Measurements from ENCODE around the gene AMPD2. TPM values are rescaled to one million over a fixed set of nuclear protein-coding genes. Genes with fewer than 3 reads are reported as not detected.
A peak's percentile ranks its signal among the peaks of the same experiment; 100 is the strongest.

AMPD2 gene
- total and polyA plus RNA-seq, 4 experiments from 2014 or later = 43.8 to 96.1 (median 71.6) TPM

GRCh38 chr1:109624201-109625010, 4.8 kb downstream of the AMPD2 start:
- no peak overlapping the region for H3K4me3 ChIP-seq (ENCODE audit: low read length in 2 of 2)
- peaks cover 25 to 55% (median 33%) of the 10 kb centered on the region in 4 donors for H3K4me1 Mint-ChIP-seq
- no peaks in the 10 kb centered on the region for H3K27me3 ChIP-seq (ENCODE audit: insufficient read depth, low read length)
- CTCF ChIA-PET (ENCODE audit: partially characterized antibody) = interaction anchor here (0.7 to 19.1 kb wide), 8 partner anchors 10 to 147 kb away, joined by 3 to 314 read pairs (median 3); partner anchors contain the start of genes GNAI3 and GPR61
- H3K9me3 ChIP-seq (ENCODE audit: control insufficient read depth in 1 of 2, low read length in 2 of 2) = no peaks in the 10 kb centered on the region
- no peaks in the 10 kb centered on the region for H3K27me3 Mint-ChIP-seq
- DNase-seq = peak in 3 of 5 donors; percentile 17 to 20 (median 19)
- POLR2A ChIA-PET (ENCODE audit: partially characterized antibody) = interaction anchor here (0.6 to 8.3 kb wide), 4 partner anchors 16 to 172 kb away, joined by 3 to 114 read pairs (median 6); partner anchors contain the start of gene GNAI3
- peak overlapping the region; percentile 57 to 98 (median 89) for H3K27ac Mint-ChIP-seq
- intact Hi-C loops (cut with micrococcal nuclease) = loop anchor here (5.0 kb wide), 1 partner anchor 142 kb away; the partner anchor contains the start of gene ATXN7L2
- no peaks in the 10 kb centered on the region for H3K9me3 Mint-ChIP-seq
- peak overlapping the region; percentile 96 for H3K27ac ChIP-seq (ENCODE audit: low read depth, low read length)
- H3K36me3 ChIP-seq (ENCODE audit: insufficient read depth, low read length) = peaks cover 40% of the 10 kb centered on the region
- peaks cover 42% of the 10 kb centered on the region for H3K4me1 ChIP-seq (ENCODE audit: insufficient read depth, low read length)
- H3K36me3 Mint-ChIP-seq = peaks cover 21 to 55% of the 10 kb centered on the region in 2 donors
- H3K4me3 Mint-ChIP-seq = peak overlapping the region; percentile 13 to 60 (median 41)

GRCh38 chr1:109625176-109625575, 5.5 kb downstream of the AMPD2 start:
- H3K27ac ChIP-seq (ENCODE audit: low read depth, low read length) = no peak overlapping the region

GRCh38 chr1:109625601-109626560, 6.2 kb downstream of the AMPD2 start:
- CTCF ChIA-PET (ENCODE audit: partially characterized antibody) = interaction anchor here (1.0 to 19.1 kb wide), 5 partner anchors 16 to 136 kb away, joined by 3 to 314 read pairs (median 9); partner anchors contain the start of genes GNAI3 and GPR61
- no peak for DNase-seq

More at GRCh38 chr1:109625176-109625575, 5.5 kb downstream of the AMPD2 start:
- ChIA-PET CTCF (ENCODE audit: partially characterized antibody) (interaction anchor here (1.0 to 19.1 kb wide), 4 partner anchors 17 to 135 kb away, joined by 3 to 314 read pairs (median 74); partner anchors contain the start of genes GNAI3 and GPR61), POLR2A (ENCODE audit: partially characterized antibody) (interaction anchor here (2.5 to 8.3 kb wide), 2 partner anchors 76 to 79 kb away, joined by 9 to 114 read pairs; partner anchors contain the start of gene GNAI3)
- Mint-ChIP-seq H3K9me3 (no peaks in the 10 kb centered on the region), H3K4me1 (peaks cover 24 to 48% (median 32%) of the 10 kb centered on the region in 4 donors), H3K27ac (peak overlapping the region in 6 of 7 donors; percentile 47 to 83 (median 70)), H3K4me3 (no peak overlapping the region), H3K27me3 (no peaks in the 10 kb centered on the region), H3K36me3 (peaks cover 29 to 59% of the 10 kb centered on the region in 2 donors)
- H3K9me3 ChIP-seq (ENCODE audit: control insufficient read depth in 1 of 2, low read length in 2 of 2) = no peaks in the 10 kb centered on the region
- DNase-seq = no peak
- H3K36me3 ChIP-seq (ENCODE audit: insufficient read depth, low read length) = peaks cover 42% of the 10 kb centered on the region
- H3K4me3 ChIP-seq (ENCODE audit: low read length in 2 of 2) = no peak overlapping the region
- no peaks in the 10 kb centered on the region for H3K27me3 ChIP-seq (ENCODE audit: insufficient read depth, low read length)
- intact Hi-C loops (cut with micrococcal nuclease) = no loop called here
- peaks cover 39% of the 10 kb centered on the region for H3K4me1 ChIP-seq (ENCODE audit: insufficient read depth, low read length)

GRCh38 chr1:109626682-109627408, 7.2 kb downstream of the AMPD2 start:
- Histone ChIP-seq H3K27me3 (ENCODE audit: insufficient read depth, low read length) (no peaks in the 10 kb centered on the region), H3K36me3 (ENCODE audit: insufficient read depth, low read length) (peaks cover 54% of the 10 kb centered on the region), H3K4me3 (ENCODE audit: low read length in 2 of 2) (no peak overlapping the region), H3K9me3 (ENCODE audit: control insufficient read depth in 1 of 2, low read length in 2 of 2) (no peaks in the 10 kb centered on the region), H3K4me1 (ENCODE audit: insufficient read depth, low read length) (peaks cover 33% of the 10 kb centered on the region), H3K27ac (ENCODE audit: low read depth, low read length) (no peak overlapping the region)
- peak overlapping the region in 2 of 7 donors; percentile 8 to 64 for H3K27ac Mint-ChIP-seq
- H3K4me3 Mint-ChIP-seq = no peak overlapping the region
- ChIA-PET POLR2A (ENCODE audit: partially characterized antibody) (interaction anchor here (1.5 kb wide), 1 partner anchor 78 kb away, joined by 5 read pairs; the partner anchor contains the start of gene GNAI3), CTCF (ENCODE audit: partially characterized antibody) (interaction anchor here (1.2 to 19.1 kb wide), 3 partner anchors 15 to 85 kb away, joined by 3 to 314 read pairs (median 140); partner anchors contain the start of gene GPR61)
- H3K4me1 Mint-ChIP-seq = peaks cover 21 to 31% (median 27%) of the 10 kb centered on the region in 4 donors
- H3K27me3 Mint-ChIP-seq = no peaks in the 10 kb centered on the region
- intact Hi-C loops (cut with micrococcal nuclease) = no loop called here
- DNase-seq = no peak
- H3K9me3 Mint-ChIP-seq = no peaks in the 10 kb centered on the region
- H3K36me3 Mint-ChIP-seq = peaks cover 33 to 59% of the 10 kb centered on the region in 2 donors

More at GRCh38 chr1:109625601-109626560, 6.2 kb downstream of the AMPD2 start:
- Histone ChIP-seq H3K4me3 (ENCODE audit: low read length in 2 of 2) (no peak overlapping the region), H3K27me3 (ENCODE audit: insufficient read depth, low read length) (no peaks in the 10 kb centered on the region), H3K27ac (ENCODE audit: low read depth, low read length) (no peak overlapping the region), H3K9me3 (ENCODE audit: control insufficient read depth in 1 of 2, low read length in 2 of 2) (no peaks in the 10 kb centered on the region), H3K36me3 (ENCODE audit: insufficient read depth, low read length) (peaks cover 45% of the 10 kb centered on the region), H3K4me1 (ENCODE audit: insufficient read depth, low read length) (peaks cover 39% of the 10 kb centered on the region)
- intact Hi-C loops (cut with micrococcal nuclease) = no loop called here
- H3K27me3 Mint-ChIP-seq = no peaks in the 10 kb centered on the region
- POLR2A ChIA-PET (ENCODE audit: partially characterized antibody) = interaction anchor here (1.5 to 8.3 kb wide), 3 partner anchors 77 to 79 kb away, joined by 5 to 114 read pairs (median 9); partner anchors contain the start of gene GNAI3
- H3K9me3 Mint-ChIP-seq = no peaks in the 10 kb centered on the region
- H3K27ac Mint-ChIP-seq = peak overlapping the region; percentile 13 to 79 (median 64)
- H3K4me3 Mint-ChIP-seq = peak overlapping the region in 2 of 8 donors; percentile 17 to 32
- peaks cover 24 to 40% (median 32%) of the 10 kb centered on the region in 4 donors for H3K4me1 Mint-ChIP-seq
- peaks cover 29 to 53% of the 10 kb centered on the region in 2 donors for H3K36me3 Mint-ChIP-seq

GRCh38 chr1:109627692-109628399, 8.2 kb downstream of the AMPD2 start:
- Mint-ChIP-seq H3K4me3 (peak overlapping the region in 1 of 8 donors; percentile 25), H3K27me3 (no peaks in the 10 kb centered on the region), H3K36me3 (peaks cover 33 to 61% of the 10 kb centered on the region in 2 donors), H3K27ac (peak overlapping the region in 4 of 7 donors; percentile 16 to 64 (median 46)), H3K4me1 (peaks cover 11 to 21% (median 17%) of the 10 kb centered on the region in 4 donors), H3K9me3 (no peaks in the 10 kb centered on the region)
- Histone ChIP-seq H3K4me3 (ENCODE audit: low read length in 2 of 2) (no peak overlapping the region), H3K9me3 (ENCODE audit: control insufficient read depth in 1 of 2, low read length in 2 of 2) (no peaks in the 10 kb centered on the region), H3K36me3 (ENCODE audit: insufficient read depth, low read length) (peaks cover 54% of the 10 kb centered on the region), H3K4me1 (ENCODE audit: insufficient read depth, low read length) (peaks cover 23% of the 10 kb centered on the region), H3K27ac (ENCODE audit: low read depth, low read length) (no peak overlapping the region), H3K27me3 (ENCODE audit: insufficient read depth, low read length) (no peaks in the 10 kb centered on the region)
- intact Hi-C loops (cut with micrococcal nuclease) = no loop called here
- CTCF ChIA-PET (ENCODE audit: partially characterized antibody) = interaction anchor here (4.2 to 19.1 kb wide), 4 partner anchors 14 to 86 kb away, joined by 17 to 314 read pairs (median 86); partner anchors contain the start of genes GNAI3 and GPR61
- POLR2A ChIA-PET (ENCODE audit: partially characterized antibody) = interaction anchor here (1.5 to 1.6 kb wide), 2 partner anchors 79 to 81 kb away, joined by 5 to 6 read pairs; partner anchors contain the start of gene GNAI3
- DNase-seq = no peak
